NB4 (cell line): ENCODE measurements around the gene ETAA1.

Experiments used
- DNase-seq: peaks from one replicate; pipeline ENCODE4 v3.0.0; 2010; ENCODE audit warnings: low read depth
- H3K4me3 ChIP-seq: one replicate; pipeline ENCODE4 v1.5.1; 2011; ENCODE audit warnings: mild to moderate bottlenecking, low read depth, low read length, moderate library complexity
- CTCF ChIP-seq: IDR thresholded peaks from one replicate; pipeline ENCODE4 v1.5.1; 2012; ENCODE audit warnings: low read depth, low read length
- MAX ChIP-seq: IDR thresholded peaks from 2 replicates; pipeline ENCODE4 v1.6.1; 2011; ENCODE audit warnings: low read depth, low read length
- MYC ChIP-seq: IDR thresholded peaks from 2 replicates; pipeline ENCODE4 v1.6.1; 2011; ENCODE audit warnings: low read depth, low read length
- POLR2A ChIP-seq: IDR thresholded peaks from 2 replicates; pipeline ENCODE4 v1.6.1; 2011; ENCODE audit warnings: mild to moderate bottlenecking; ENCODE audit not compliant: insufficient read length; ENCODE audit errors: extremely low read depth

The ETAA1 gene

GRCh38 chr2:67379048-67379447 lies 18.1 kb upstream of the ETAA1 start:
- no peak for DNase-seq
- no peak overlapping the region for H3K4me3 ChIP-seq
- no peak for TF ChIP-seq MYC
- TF ChIP-seq CTCF, result no peak

- no peak for DNase-seq
- no peak overlapping the region for H3K4me3 ChIP-seq
- TF ChIP-seq POLR2A (no peak), CTCF (no peak), MYC (no peak), MAX (no peak)
Observed at GRCh38 chr2:67384123-67384822, 12.9 kb upstream of the ETAA1 start.

GRCh38 chr2:67388680-67389079 lies 8.5 kb upstream of the ETAA1 start:
- DNase-seq, result no peak
- H3K4me3 ChIP-seq, result no peak overlapping the region
- no peak for TF ChIP-seq MYC
- no peak for TF ChIP-seq MAX
- TF ChIP-seq POLR2A, result no peak
- no peak for TF ChIP-seq CTCF

- DNase-seq, result no peak
- TF ChIP-seq POLR2A, result no peak
- no peak for TF ChIP-seq MAX
- no peak for TF ChIP-seq CTCF
- no peak overlapping the region for H3K4me3 ChIP-seq
Observed at GRCh38 chr2:67389286-67389685, 7.8 kb upstream of the ETAA1 start.

GRCh38 chr2:67389788-67390187 lies 7.3 kb upstream of the ETAA1 start:
- no peak for DNase-seq
- no peak overlapping the region for H3K4me3 ChIP-seq
- TF ChIP-seq MAX (no peak), CTCF (no peak), MYC (no peak), POLR2A (no peak)

- DNase-seq, result no peak
- TF ChIP-seq MYC, result no peak
- TF ChIP-seq MAX, result no peak
- no peak for TF ChIP-seq CTCF
- H3K4me3 ChIP-seq, result no peak overlapping the region
Observed at GRCh38 chr2:67393237-67393636, 3.9 kb upstream of the ETAA1 start.
